HCEC 1CT (cell line): ENCODE results near the gene TFCP2.
A peak's percentile ranks its signal among the peaks of the same experiment; 100 is the strongest.
"Not testable (repeated sequence)": the region's sequence is repeated elsewhere in the genome, so short reads cannot be mapped to it uniquely, and the experiment has no call there.

ENCODE experiments used
- DNase-seq: peaks from one replicate; pipeline ENCODE4 v3.0.0-alpha.2; 2017

Gene TFCP2

DNA sequence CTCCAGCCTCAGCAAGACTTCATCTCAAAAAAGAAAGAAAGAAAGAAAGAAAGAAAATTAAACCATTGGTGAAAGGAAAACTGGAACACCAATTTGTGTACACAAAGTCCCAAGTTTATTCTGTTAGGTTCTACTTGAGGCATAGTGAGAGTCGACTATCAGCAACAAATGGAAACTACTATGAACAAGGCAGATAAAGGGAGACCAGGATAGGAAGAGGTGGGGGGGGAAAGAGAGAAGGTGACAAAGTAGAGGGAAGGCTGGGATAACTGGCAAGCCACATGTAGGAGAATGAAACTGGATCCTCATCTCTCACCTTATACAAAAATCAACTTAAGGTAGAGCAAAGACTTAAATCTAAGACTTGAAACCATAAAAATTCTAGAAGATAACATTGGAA, 25.6 kb downstream of the TFCP2 start:
- DNase-seq = no peak

DNA sequence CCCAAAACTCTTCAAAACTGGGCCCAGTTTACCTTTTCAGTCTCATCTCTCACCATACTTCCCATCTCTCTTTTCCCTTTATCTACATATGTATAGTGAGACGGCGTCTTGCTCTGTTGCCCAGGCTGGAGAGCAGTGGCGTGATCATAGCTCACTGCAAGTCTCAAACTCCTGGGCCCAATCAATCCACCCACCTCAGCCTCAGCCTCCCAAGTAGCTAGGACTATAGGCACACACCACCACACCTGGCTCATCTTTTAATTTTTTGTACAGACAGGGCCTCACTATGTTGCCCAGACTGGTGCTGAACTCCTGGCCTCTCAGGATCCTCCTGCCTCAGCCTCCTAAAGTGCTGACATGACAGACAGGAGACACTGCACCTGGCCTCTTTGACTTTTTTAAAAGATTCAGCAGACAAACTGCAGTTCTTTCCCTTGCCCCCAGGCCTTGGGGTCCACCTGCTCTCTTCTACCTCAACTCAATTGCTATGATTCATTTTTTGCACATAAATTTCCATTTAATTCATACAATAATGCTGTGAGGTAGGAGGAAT, 33.6 kb downstream of the TFCP2 start:
- no peak for DNase-seq

DNA sequence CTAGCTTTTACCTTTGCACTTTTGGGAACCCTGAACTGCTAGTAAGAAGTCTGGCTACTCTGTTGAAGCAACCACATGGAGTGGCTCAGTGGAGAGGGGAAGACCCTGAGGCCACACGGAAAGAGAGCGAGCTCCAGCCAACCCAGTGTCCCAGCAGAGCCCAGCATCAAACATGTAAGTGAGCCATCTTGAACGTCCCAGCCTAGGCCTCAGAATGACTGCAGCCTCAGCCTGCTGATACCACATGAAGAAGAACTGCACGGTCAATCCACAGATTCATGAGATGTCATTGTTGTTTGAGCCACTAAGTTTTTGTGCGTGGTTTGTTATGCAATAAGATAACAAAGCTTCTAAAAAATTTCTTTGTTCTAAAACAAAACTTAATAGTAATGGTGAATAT, 40.2 kb downstream of the TFCP2 start:
- no peak for DNase-seq

DNA sequence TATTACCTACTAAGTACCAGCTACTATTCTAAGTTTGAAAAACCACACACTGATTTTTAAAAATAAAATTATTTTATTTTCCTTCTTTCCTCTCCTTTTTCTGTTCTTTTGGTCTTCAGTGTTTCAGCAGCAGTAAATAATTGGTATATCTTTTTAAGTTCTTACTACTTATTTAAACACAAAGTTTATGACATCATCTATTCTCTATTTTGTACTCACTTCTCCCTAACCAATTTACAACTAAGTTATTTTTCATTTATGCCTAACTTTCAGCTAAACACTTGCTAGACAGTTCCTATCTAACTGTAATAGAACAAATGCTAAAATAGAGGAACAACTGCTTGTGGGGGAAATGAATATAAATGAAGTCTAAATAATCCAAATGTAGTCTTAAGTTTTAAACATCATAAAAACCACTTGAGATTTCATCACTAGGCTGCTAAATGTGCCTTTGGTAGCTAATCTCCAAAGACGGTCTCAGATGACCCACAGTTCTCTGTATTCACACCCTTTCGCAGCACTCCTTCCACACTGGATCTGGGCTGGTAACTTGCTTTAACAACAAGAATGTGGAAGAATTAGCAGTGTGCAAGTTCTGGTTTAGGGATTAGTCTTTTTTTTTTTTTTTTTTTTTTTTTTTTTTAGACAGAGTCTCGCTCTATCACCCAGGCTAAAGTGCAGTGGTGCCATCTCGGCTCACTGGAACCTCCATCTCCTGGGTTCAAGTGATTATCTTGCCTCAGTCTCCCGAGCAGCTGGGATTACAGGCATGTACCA, 41.0 kb downstream of the TFCP2 start:
- no peak for DNase-seq

DNA sequence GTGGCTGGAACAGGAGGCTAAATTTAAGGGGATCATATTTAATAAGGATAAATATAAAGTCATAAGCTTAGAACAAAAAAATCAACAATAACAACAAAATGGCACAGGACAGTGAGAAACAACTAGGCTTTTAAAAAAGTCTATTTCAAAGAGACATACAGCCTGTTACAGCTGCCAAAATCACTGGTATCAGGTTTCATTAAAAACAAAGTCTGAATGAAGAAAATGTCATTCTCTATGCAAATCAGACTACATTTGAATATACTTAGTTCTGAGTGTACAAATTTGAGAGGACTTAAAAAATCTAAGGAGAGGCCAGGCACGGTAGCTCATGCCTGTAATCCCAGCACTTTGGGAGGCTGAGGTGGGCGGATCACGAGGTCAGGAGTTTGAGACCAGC, 44.0 kb downstream of the TFCP2 start:
- no peak for DNase-seq

DNA sequence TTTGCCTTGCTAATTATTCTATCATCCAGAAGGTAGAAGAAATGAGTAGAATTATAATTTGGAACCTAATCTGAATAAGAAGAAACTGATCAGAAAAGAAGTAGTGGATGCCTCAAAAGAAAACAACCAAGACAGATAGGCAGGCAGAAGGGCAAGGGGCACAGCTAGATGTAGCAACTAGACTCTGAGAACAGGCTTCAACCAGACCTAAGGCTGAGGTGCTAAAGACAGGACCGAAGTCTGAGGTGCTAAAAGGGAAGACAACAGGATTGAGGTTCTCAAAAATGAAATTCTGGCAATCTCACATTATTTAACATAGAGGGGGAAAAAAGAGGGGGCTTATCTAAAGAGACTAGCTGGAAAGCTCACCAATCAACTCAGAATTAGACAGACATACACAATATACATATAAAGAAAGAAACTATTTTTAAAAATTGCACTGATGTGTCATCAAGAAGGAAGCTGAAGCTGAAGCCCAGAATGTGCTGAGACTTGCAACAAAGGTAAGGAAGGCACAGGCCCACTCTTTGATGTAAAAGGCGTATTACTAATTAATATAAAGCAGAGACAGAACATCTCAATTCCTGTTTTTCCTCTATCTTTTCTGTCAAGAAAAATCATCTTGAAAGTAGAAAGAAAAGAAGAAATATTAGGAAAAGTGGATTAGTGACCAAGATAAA, 45.7 kb downstream of the TFCP2 start:
- no peak for DNase-seq

DNA sequence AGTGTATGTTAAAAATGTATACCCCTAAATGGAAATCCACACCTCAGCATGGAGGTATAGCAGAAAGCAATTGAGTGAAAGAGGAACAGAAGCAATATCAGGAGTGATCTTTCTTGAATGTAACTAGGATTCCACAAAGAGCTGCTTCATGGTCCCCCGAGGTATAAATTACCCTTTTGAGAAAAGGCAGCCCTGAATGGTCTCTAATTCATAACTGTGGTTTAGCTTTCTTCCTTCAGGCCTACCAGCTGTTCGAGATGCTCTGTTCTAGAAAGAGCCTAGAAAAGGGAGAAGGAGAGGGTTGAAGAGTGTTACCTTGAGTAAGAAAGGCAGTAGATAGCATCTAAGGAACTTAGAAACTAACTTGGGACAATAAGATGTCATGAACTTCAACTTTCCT, 46.6 kb downstream of the TFCP2 start:
- DNase-seq = no peak

DNA sequence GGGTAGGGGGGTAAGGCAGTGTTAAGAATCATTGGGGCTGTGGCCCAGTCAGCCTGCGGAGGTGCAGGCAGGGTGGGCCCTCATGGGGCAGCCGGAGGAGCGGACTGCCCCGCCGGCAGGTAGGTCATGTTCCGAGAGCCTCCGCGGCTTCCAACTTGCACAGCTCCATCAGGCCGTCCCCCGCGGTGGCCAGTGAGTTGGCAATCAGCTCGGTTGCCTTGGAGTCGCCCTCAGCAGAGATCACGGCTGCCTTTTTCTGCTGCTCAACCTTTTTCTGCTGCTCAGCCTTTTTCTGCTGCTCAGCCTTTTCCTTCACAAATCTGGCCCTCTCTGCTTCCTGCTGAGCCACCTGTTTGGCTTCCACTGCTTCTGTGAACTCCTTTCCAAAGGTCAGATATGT, 48.4 kb downstream of the TFCP2 start:
- DNase-seq = no peak

DNA sequence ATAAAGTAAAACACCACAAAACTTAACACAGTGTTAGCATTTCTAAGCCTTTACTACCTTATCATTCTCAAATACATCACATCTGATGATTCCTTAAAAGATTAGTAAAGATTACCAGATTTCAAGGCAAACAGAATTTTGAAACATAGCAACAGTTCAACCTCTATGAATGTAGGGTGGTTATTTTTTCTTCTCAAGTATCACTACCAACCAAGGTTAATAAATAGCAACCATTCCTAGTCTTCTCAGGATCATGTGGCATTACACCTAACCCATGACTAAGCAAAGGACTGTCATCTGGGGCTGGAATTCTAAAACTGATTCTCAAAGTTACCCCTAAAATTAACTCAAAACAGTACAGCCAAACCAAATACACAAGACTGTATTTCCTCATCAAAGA, 50.1 kb downstream of the TFCP2 start:
- DNase-seq = no peak

DNA sequence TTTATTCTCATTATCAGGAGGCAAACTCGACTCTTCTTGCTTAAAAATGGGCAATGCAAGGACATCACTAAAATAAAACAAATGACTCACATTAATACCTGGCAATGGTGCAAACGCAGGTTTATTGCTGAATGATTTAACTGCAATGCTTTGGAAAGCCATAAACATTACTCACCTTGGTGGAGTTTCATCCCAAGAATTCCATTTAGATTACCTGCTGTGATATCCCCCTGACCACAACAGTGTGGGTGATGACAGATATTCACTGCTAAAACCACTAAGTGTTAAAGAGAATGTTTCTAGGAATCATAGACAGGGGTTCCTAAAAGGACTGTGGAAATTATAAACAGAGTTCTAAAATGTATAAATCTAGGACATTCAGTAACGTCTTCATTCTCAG, 54.2 kb downstream of the TFCP2 start:
- peak; percentile 32 for DNase-seq

DNA sequence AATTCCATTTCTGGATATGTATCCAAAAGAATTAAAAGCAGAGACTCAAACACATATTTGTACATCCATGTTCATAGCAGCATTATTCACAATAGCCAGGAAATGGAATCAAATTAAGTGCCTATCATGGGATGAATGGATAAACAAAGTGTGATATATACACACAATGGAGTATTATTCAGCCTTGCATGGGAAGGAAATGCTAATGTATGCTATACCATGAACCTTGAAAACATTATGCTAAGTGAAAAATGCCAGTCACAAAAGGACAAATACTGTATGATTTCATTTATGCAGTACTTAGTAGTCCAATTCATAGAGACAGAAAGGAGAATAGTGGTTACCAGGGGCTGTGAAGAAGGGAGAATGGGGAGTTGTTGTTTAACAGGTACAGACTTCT, 57.4 kb downstream of the TFCP2 start:
- no peak for DNase-seq

DNA sequence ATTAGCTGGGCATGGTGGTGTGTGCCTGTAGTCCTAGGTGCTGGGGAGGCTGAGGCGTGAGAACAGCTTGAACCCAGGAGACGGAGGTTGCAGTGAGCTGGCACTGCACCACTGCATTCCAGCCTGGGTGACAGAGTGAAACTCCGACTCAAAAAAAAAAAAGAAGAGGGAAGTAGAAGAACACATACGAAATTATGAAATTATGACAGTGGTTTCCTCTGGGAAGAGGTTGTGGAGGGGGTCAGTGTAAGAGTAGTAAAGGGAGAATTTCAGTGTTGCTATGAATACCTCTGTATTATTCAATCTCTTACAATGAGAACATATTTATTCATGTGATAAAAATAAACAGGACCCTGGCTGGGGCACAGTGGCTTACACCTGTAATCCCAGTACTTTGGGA, 64.8 kb downstream of the TFCP2 start:
- no peak for DNase-seq

DNA sequence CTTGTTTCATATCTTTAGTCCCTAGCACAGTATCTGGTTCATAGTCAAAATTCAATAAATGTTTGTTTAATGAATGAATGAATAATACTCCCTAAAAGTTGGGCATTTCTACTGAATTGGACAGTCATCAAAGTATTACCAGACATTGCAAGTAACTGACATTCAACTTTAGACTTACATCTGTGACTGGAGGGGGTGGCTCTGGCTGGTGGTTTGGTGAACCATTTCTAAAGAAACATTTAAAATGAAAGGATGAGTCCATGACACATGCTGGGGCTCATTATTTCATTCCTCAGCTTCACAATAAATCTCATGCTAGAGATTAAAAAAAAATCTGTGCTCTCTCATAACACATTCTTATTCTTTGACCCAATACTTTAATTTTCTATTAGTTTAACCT, 69.0 kb downstream of the TFCP2 start:
- no peak for DNase-seq

DNA sequence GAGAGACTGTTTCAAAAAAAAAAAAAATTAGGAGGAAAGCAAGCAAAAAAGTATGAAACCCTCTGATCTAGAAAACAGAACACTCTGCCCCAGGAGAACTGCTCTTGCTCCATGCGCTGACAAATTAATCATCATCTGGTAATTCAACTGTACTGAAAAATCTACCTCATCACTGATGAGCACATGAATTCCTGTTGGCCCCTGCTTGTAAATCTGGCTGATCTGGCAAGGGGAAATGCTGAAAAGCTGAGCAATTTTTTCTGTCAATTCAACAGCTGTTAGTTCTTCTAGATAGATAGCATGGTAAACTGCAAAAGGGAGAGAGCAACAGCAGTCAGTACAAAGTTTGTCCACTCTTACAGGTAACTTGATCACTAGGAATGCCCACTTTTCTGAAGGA, 74.3 kb downstream of the TFCP2 start:
- no peak for DNase-seq

DNA sequence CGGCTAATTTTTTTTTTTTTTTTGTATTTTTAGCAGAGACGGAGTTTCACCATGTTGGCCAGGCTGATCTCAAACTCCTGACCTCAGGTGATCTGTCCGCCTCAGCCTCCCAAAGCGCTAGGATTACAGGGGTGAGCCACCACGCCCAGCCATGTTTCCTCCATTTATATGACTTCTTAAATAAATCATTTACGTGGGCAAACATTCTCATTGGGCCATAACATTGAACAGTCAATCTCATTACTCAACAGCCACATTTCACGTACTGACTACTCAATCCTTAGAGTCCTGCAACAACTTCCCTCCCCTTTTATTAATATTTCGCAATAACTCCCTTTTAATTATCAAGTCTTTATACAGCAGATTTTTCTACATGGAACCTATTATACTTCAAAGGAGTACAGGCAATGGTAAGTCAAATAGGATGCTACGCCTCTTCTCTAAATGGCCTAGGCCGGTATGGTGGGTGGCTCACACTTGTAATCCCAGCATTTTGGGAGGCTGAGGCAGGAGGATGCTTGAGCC, 82.2 kb downstream of the TFCP2 start:
- DNase-seq = no peak

DNA sequence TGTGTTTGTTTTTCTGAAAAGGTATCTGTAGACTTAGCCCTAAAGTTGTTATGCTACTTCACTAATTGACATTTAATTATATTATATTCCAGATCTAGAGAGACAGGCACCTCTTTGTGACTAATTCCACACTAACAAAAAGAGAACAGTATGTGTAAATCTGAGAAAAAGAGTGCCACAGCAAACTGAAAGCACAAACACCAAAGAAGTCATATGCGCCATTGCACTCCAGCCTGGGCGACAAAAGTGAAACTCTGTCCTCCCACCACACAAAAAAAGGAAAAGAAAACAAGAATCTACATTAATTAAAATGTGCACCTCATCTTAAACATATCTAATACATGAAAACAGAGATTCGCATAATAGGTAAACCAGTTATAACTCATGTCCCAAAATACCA, 85.1 kb downstream of the TFCP2 start:
- no peak for DNase-seq

DNA sequence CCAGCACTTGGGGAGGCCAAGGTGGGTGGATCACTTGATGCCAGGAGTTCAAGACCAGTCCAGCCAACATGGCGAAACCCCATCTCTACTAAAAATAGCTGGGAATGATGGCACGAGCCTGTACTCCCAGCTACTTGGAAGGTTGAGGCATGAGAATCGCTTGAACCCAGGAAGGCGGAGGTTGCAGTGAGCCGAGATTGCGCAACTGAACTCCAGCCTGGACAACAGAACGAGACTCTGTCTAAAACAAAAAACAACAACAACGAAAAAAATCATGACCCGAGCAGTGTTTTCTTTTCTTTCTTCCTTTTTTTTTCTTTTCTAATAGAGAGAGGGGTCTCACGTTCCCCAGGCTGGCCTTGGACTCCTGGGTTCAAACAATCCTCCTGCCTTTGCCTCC, 86.0 kb downstream of the TFCP2 start:
- DNase-seq = no peak

DNA sequence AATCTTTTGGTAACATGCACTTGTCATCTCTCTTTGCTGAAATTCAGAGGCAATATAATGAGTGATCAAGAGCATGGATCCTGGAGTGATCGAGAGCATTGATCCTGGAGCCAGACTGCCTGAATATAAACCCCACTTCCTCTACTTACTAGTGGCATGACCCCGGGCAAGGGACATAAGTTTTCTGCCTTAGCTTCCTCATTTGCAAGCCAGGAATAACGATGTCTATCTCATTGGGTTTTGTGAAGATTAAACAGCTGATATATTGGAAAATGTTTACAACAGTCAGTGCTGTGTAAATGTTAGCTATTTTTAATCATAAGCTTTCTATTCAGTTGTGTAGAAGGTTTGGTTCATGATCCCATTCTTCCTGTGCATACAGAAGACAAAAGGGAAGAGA, 87.2 kb downstream of the TFCP2 start:
- DNase-seq = no peak

DNA sequence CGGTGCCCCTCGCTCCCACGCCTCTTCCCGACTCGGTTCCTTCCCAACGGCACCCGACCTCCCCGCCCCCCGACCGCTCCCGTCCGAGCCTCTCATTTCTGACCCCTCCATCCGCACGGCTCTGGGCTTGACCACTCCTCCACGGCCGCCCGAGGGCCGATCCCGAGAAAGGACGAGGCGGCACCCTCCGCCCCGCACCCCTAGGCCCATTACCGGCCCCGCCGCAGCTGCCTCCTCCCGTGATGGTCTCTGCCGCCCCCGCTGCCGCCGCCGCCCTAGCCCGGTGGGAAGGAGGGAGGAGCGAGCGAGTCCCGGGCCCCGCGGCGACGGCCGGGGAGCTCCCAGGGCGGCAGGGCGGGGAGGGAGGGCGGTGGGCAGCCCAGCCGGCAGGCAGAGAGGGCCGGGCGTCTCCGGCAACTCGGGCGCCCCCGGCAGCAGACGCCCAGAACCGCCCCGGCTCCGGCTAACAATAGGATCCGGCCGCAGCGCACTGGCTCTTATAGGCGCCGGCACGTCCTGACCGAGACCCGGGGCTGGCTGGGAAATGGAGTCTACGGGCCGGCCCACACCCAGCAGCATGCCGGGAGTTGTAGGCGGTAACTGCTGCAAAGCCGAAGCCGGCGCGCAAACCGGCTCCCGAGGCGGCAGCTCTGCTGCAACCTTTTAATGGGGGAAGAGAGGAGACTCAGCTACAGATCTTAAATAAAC, 89.7 kb downstream of the TFCP2 start, which contains the start of gene CSRNP2:
Gene CSRNP2, minus strand, starts transcription at position 471 of the 708 bp plus-strand sequence. CDS start 7,035 bp downstream, outside the sequence.
- peak; percentile 98 for DNase-seq

DNA sequence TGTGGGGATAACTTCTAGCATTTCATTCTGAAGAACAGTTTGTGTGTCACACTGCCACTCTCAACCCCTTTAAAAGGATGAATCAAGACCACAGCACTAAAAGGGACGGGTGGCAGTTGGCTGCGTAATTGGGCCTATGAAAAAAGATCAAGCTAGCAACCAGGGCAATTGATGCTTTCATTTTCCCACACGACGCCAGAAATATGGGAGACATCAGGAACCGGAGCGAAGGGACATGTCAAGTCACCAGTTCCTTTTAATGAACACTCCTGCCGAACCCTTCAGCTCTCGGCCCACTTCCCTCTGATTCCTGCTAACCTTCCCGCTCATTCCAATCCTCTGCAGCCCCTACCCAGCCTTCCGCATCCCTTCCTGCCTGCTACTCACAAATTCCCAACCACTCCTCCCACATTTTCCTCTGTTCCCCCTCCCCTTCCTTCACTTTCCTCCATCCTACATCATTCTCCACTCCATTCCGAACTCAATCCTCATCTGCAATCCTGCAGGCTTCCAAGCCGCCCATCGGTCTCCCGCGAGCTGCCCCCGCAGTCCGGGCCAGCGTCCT, 90.3 kb downstream of the TFCP2 start:
- DNase-seq = peak; percentile 40

DNA sequence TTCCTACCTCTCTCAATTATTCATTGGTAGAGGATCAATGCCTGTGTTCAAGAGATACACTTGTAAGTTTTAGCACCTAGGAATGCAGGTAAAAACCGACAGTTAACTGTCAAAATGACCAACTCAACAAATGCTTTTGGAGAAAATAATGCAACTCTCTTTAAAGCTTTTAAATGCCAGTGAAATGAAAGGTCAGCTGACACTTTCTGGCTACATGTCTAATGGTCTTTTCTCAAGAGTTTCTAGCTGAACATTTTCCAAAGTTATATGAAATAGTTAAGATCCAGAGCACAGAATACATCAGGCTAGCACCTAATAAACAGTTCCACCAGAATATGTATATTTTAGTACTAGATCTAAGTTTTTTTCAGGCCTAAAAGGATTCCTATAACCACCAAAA, 91.5 kb downstream of the TFCP2 start:
- no peak for DNase-seq

DNA sequence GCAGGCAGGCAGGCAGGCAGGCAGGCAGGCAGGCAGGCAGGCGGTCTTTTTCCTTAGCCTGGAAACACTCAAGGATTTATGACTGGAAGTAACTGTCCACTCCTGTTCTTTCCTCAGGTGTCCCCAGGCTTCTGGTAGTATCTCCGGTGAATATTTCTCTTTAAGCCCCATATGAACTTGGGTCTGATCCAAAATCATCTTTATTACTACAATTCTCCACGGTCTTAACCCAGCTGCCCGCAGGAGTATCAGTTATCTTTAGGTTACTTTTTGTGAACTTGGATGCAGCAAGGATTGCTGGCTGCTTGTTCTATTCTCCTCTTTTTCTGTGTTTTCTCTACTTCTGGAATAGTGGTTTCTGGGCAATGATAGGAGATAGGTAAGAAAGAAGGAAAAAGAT, 92.8 kb downstream of the TFCP2 start:
- no peak for DNase-seq

DNA sequence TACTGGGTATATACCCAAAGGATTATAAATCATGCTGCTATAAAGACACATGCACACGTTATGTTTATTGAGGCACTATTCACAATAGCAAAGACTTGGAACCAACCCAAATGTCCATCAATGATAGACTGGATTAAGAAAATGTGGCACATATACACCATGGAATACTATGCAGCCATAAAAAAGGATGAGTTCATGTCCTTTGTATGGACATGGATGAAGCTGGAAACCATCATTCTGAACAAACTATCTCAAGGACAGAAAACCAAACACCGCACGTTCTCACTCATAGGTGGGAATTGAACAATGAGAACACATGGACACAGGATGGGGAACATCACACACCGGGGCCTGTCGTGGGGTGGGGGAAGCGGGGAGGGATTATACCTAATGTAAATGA, 94.1 kb downstream of the TFCP2 start:
- DNase-seq = not testable (repeated sequence)
